AG10803 (cell line): ENCODE data around the gene PARP15.

ENCODE experiments used
- DNase-seq: peaks from one replicate; pipeline ENCODE4 v3.0.0; 2010; ENCODE audit warnings: low read depth
- H3K4me3 ChIP-seq: 2 replicates; pipeline ENCODE4 v1.5.1; 2011; ENCODE audit warnings: mild to moderate bottlenecking, low read length, control low read depth
- CTCF ChIP-seq: conservative IDR thresholded peaks from 2 replicates; pipeline ENCODE4 v1.5.1; 2011; ENCODE audit warnings: mild to moderate bottlenecking, low read length, control low read depth, inconsistent platforms

PARP15 gene

GRCh38 chr3:122687298-122687697 is 109.8 kb downstream of the PARP15 start:
- no peak overlapping the region for H3K4me3 ChIP-seq
- TF ChIP-seq CTCF: no peak
- DNase-seq: no peak
